Mesenchymal stem cell (in vitro differentiated cells and primary cell): ENCODE data around the gene DBF4B.

ENCODE experiments used
- DNase-seq: peaks from one replicate; pipeline ENCODE4 v3.0.0-alpha.2; 2013
- H2AFZ ChIP-seq: one replicate; pipeline ENCODE4 v1.6.1; 2013; ENCODE audit warnings: low read depth, mild to moderate bottlenecking, control low read depth, inconsistent platforms, low read length, moderate library complexity
- H2AK5ac ChIP-seq: 2 replicates; pipeline ENCODE4 v1.6.1; 2013; ENCODE audit warnings: low read length, moderate library complexity, mild to moderate bottlenecking, inconsistent platforms; ENCODE audit not compliant: severe bottlenecking
- H2BK120ac ChIP-seq: one replicate; pipeline ENCODE4 v1.6.1; 2013; ENCODE audit warnings: low read depth, mild to moderate bottlenecking, inconsistent platforms, low read length, moderate library complexity
- H2BK12ac ChIP-seq, 2 experiments: one replicate each; pipeline ENCODE4 v1.6.1; 2013; ENCODE audit warnings: inconsistent platforms in 2 of 2, low read length in 2 of 2, mild to moderate bottlenecking in 2 of 2, moderate library complexity in 2 of 2, control low read depth in 1 of 2
- H2BK15ac ChIP-seq: one replicate; pipeline ENCODE4 v1.6.1; 2013; ENCODE audit warnings: mild to moderate bottlenecking, low read depth, inconsistent platforms; ENCODE audit not compliant: poor library complexity, severe bottlenecking
- H2BK5ac ChIP-seq: 2 replicates; pipeline ENCODE4 v1.6.1; 2013; ENCODE audit warnings: low read depth, mild to moderate bottlenecking, low read length, control low read depth, inconsistent platforms; ENCODE audit not compliant: poor library complexity, severe bottlenecking
- H3K14ac ChIP-seq, 2 experiments: one replicate each; pipeline ENCODE4 v1.6.1; 2013; ENCODE audit warnings: inconsistent platforms in 2 of 2, low read length in 2 of 2, control low read depth in 1 of 2, mild to moderate bottlenecking in 1 of 2, moderate library complexity in 1 of 2
- H3K18ac ChIP-seq, 2 experiments: one replicate each; pipeline ENCODE4 v1.6.1; 2013; ENCODE audit warnings: inconsistent platforms in 2 of 2, low read length in 2 of 2, control low read depth in 1 of 2, low read depth in 1 of 2, mild to moderate bottlenecking in 1 of 2
- H3K23ac ChIP-seq, 2 experiments: one replicate each; pipeline ENCODE4 v1.6.1; 2013; ENCODE audit warnings: inconsistent platforms in 2 of 2, low read length in 2 of 2, mild to moderate bottlenecking in 2 of 2, moderate library complexity in 2 of 2, control low read depth in 1 of 2
- H3K27ac ChIP-seq: 2 replicates; pipeline ENCODE4 v1.5.1; 2013; ENCODE audit warnings: mild to moderate bottlenecking, moderate library complexity, low read length, control low read depth, inconsistent platforms; ENCODE audit not compliant: poor library complexity, severe bottlenecking
- H3K27me3 ChIP-seq, 2 experiments: 2 replicates each; pipeline versions ENCODE4 v1.6.1 to v1.7.0; 2013; ENCODE audit warnings: low read length in 2 of 2, mild to moderate bottlenecking in 2 of 2, moderate library complexity in 2 of 2, control low read depth in 1 of 2, inconsistent platforms in 1 of 2; ENCODE audit not compliant: control insufficient read depth in 1 of 2, insufficient read depth in 1 of 2
- H3K36me3 ChIP-seq, 2 experiments: 2 replicates each; pipeline versions ENCODE4 v1.6.1 to v1.7.0; 2013; ENCODE audit warnings: low read length in 2 of 2, control low read depth in 1 of 2, inconsistent platforms in 1 of 2, low read depth in 1 of 2, mild to moderate bottlenecking in 1 of 2; ENCODE audit not compliant: insufficient read depth in 2 of 2, control insufficient read depth in 1 of 2
- H3K4ac ChIP-seq, 2 experiments: one replicate each; pipeline ENCODE4 v1.6.1; 2013; ENCODE audit warnings: inconsistent platforms in 2 of 2, low read length in 2 of 2, mild to moderate bottlenecking in 2 of 2, moderate library complexity in 2 of 2, control low read depth in 1 of 2, low read depth in 1 of 2
- H3K4me1 ChIP-seq: 2 replicates; pipeline ENCODE4 v1.6.1; 2013; ENCODE audit warnings: low read depth, low read length, control low read depth; ENCODE audit not compliant: control insufficient read depth, insufficient read depth
- H3K4me2 ChIP-seq: 2 replicates; pipeline ENCODE4 v1.6.1; 2013; ENCODE audit warnings: low read length, mild to moderate bottlenecking, inconsistent platforms; ENCODE audit not compliant: poor library complexity, severe bottlenecking
- H3K4me3 ChIP-seq, 2 experiments: 2 replicates each; pipeline versions ENCODE4 v1.5.1 to v1.7.0; 2013; ENCODE audit warnings: low read length in 2 of 2, mild to moderate bottlenecking in 2 of 2, control low read depth in 1 of 2, low read depth in 1 of 2; ENCODE audit not compliant: insufficient read depth in 1 of 2
- H3K79me1 ChIP-seq: replicated peaks from 2 replicates; pipeline ENCODE4 v1.6.1; 2013; ENCODE audit warnings: mild to moderate bottlenecking, control low read depth, low read length, inconsistent platforms; ENCODE audit not compliant: poor library complexity, severe bottlenecking
- H3K9ac ChIP-seq: 2 replicates; pipeline ENCODE4 v1.7.0; 2013; ENCODE audit warnings: mild to moderate bottlenecking, low read length, moderate library complexity
- H3K9me3 ChIP-seq: 2 replicates; pipeline ENCODE4 v1.7.0; 2013; ENCODE audit warnings: mild to moderate bottlenecking, low read length; ENCODE audit not compliant: control insufficient read depth
- H4K8ac ChIP-seq: one replicate; pipeline ENCODE4 v1.6.1; 2013; ENCODE audit warnings: inconsistent platforms, mild to moderate bottlenecking, low read length, moderate library complexity
- H4K91ac ChIP-seq: one replicate; pipeline ENCODE4 v1.6.1; 2013; ENCODE audit warnings: mild to moderate bottlenecking, low read length, inconsistent platforms
- WGBS: methylation state at CpG from one replicate; pipeline ENCODE4 v1.1.7; 2013; ENCODE audit warnings: mixed read lengths; 5-methylcytosine and 5-hydroxymethylcytosine counted together

The DBF4B gene

GRCh38 chr17:44776628-44777393 lies 68.3 kb downstream of the DBF4B start:
- Histone ChIP-seq H3K36me3 (peaks cover 0 to 5% of the 10 kb centered on the region in 2 experiments), H3K23ac (no peak overlapping the region), H2AFZ (no peak overlapping the region), H2AK5ac (no peak overlapping the region), H3K18ac (no peak overlapping the region), H3K4me3 (no peak overlapping the region), H2BK5ac (no peak overlapping the region), H3K9me3 (no peaks in the 10 kb centered on the region), H3K27ac (no peak overlapping the region), H4K91ac (no peak overlapping the region), H3K14ac (no peak overlapping the region), H2BK15ac (no peak overlapping the region), H3K4me1 (peaks cover 30% of the 10 kb centered on the region), H3K4ac (no peak overlapping the region), H3K79me1 (no peaks in the 10 kb centered on the region), H3K9ac (no peak overlapping the region), H2BK12ac (peak overlapping the region in 1 of 2 experiments; percentile 57), H2BK120ac (no peak overlapping the region), H3K4me2 (no peak overlapping the region), H3K27me3 (peaks cover 4 to 36% of the 10 kb centered on the region in 2 experiments), H4K8ac (no peak overlapping the region)
- no peak for DNase-seq
- 93% methylated on average over 19 of the region's 19 CpGs for WGBS

GRCh38 chr17:44777394-44778348 lies 69.2 kb downstream of the DBF4B start:
- no peak overlapping the region for H2AK5ac ChIP-seq
- no peak overlapping the region for H3K27ac ChIP-seq
- no peak overlapping the region for H3K9ac ChIP-seq
- no peak overlapping the region for H3K18ac ChIP-seq
- H4K8ac ChIP-seq = no peak overlapping the region
- H2AFZ ChIP-seq = no peak overlapping the region
- H2BK12ac ChIP-seq = peak overlapping the region in 1 of 2 experiments; percentile 15
- H3K4me1 ChIP-seq = peaks cover 30% of the 10 kb centered on the region
- H2BK15ac ChIP-seq = no peak overlapping the region
- H3K4me3 ChIP-seq = no peak overlapping the region
- no peak overlapping the region for H3K14ac ChIP-seq
- 86% methylated on average over 20 of the region's 20 CpGs for WGBS
- H2BK5ac ChIP-seq = no peak overlapping the region
- peaks cover 4 to 32% of the 10 kb centered on the region in 2 experiments for H3K27me3 ChIP-seq
- peak overlapping the region in 1 of 2 experiments; percentile 60 for H3K4ac ChIP-seq
- no peak for DNase-seq
- peak overlapping the region; percentile 53 for H4K91ac ChIP-seq
- H2BK120ac ChIP-seq = peak overlapping the region; percentile 13
- no peaks in the 10 kb centered on the region for H3K9me3 ChIP-seq
- H3K23ac ChIP-seq = no peak overlapping the region
- no peaks in the 10 kb centered on the region for H3K79me1 ChIP-seq
- H3K4me2 ChIP-seq = no peak overlapping the region
- peaks cover 0 to 5% of the 10 kb centered on the region in 2 experiments for H3K36me3 ChIP-seq

GRCh38 chr17:44778656-44779210 lies 70.3 kb downstream of the DBF4B start:
- Histone ChIP-seq H2BK12ac (peak overlapping the region in 1 of 2 experiments; percentile 23), H3K36me3 (peaks cover 0 to 5% of the 10 kb centered on the region in 2 experiments), H3K14ac (no peak overlapping the region), H4K91ac (no peak overlapping the region), H3K4me3 (peak overlapping the region in 1 of 2 experiments; percentile 76), H3K18ac (peak overlapping the region in 1 of 2 experiments; percentile 42), H3K9ac (peak overlapping the region; percentile 78), H2BK5ac (no peak overlapping the region), H2AFZ (no peak overlapping the region), H2BK15ac (no peak overlapping the region), H3K4ac (no peak overlapping the region), H3K23ac (no peak overlapping the region), H3K9me3 (no peaks in the 10 kb centered on the region), H2AK5ac (no peak overlapping the region), H3K79me1 (no peaks in the 10 kb centered on the region), H3K27ac (no peak overlapping the region), H3K4me1 (peaks cover 30% of the 10 kb centered on the region), H2BK120ac (no peak overlapping the region), H3K27me3 (peaks cover 0 to 21% of the 10 kb centered on the region in 2 experiments), H3K4me2 (peak overlapping the region; percentile 80), H4K8ac (peak overlapping the region; percentile 10)
- 28% methylated on average over 9 of the region's 10 CpGs for WGBS
- DNase-seq = no peak
